Gastroesophageal sphincter (tissue), 4 donors: Measurements from ENCODE around the gene LRRC25. TPM values are rescaled to one million over a fixed set of nuclear protein-coding genes. Genes with fewer than 3 reads are reported as not detected.
A peak's percentile ranks its signal among the peaks of the same experiment; 100 is the strongest.

Experiments
- ATAC-seq: fragments of 150-250 bp; one replicate; pipeline ENCODE4 v1.9.1; 2016; ENCODE audit warnings: mild to moderate bottlenecking, moderate library complexity
- H3K27ac ChIP-seq, 4 donors: fragments of 200-600 bp; sonication (generic) in 3 of 4; 1 replicate in 3 of 4; 2 replicates in 1 of 4; pipeline ENCODE4 v1.5.1; 2016 to 2019
- H3K27me3 ChIP-seq: fragments of 200-600 bp; sonication (generic); one replicate; pipeline ENCODE4 v1.5.1; 2019
- H3K36me3 ChIP-seq, 2 donors: fragments of 200-600 bp; sonication (generic); one replicate each; pipeline ENCODE4 v1.5.1; 2019; ENCODE audit warnings: control low read depth in 1 of 2
- H3K4me1 ChIP-seq, 3 donors: fragments of 200-600 bp; sonication (generic); 1 replicate in 2 of 3; 2 replicates in 1 of 3; pipeline ENCODE4 v1.5.1; 2016 to 2019; ENCODE audit warnings: control low read depth in 2 of 3
- H3K4me3 ChIP-seq, 2 donors: fragments of 200-600 bp; sonication (generic); one replicate each; pipeline ENCODE4 v1.5.1; 2019; ENCODE audit warnings: mild to moderate bottlenecking in 1 of 2, moderate library complexity in 1 of 2
- H3K9me3 ChIP-seq, 3 donors: fragments of 200-600 bp; sonication (generic); one replicate each; pipeline ENCODE4 v1.5.1; 2017 to 2019; ENCODE audit warnings: control low read depth in 2 of 3
- CTCF ChIP-seq, 4 experiments: fragments of 200-600 bp in 2 of 4; fragments of 450-650 bp in 2 of 4; sonication (generic) in 1 of 4; IDR thresholded peaks; one replicate each; pipeline ENCODE4 v1.5.1; 2017 to 2019; ENCODE audit warnings: antibody characterized with exemption in 4 of 4, mild to moderate bottlenecking in 2 of 4, moderate library complexity in 2 of 4
- EP300 ChIP-seq: sonication (generic); formaldehyde crosslinking; IDR thresholded peaks from one replicate; pipeline ENCODE4 v1.6.1; 2017; ENCODE audit warnings: antibody characterized with exemption, mild to moderate bottlenecking
- POLR2A ChIP-seq, 2 donors: fragments of 450-650 bp; IDR thresholded peaks; one replicate each; pipeline ENCODE4 v1.6.1; 2017; ENCODE audit warnings: antibody characterized with exemption in 2 of 2, mild to moderate bottlenecking in 2 of 2, moderate library complexity in 1 of 2
- POLR2AphosphoS5 ChIP-seq: sonication (generic); formaldehyde crosslinking; IDR thresholded peaks from one replicate; pipeline ENCODE4 v1.6.1; 2017; ENCODE audit warnings: antibody characterized with exemption
- WGBS, 2 donors: methylation state at CpG; one replicate each; pipeline ENCODE4 v1.1.5; 2018; ENCODE audit warnings: low coverage in 1 of 2; 5-methylcytosine and 5-hydroxymethylcytosine counted together
- total RNA-seq, 4 donors: library from RNA; depleted of rRNA; stranded (reverse); fragments of >200 nt; gene quantifications; one replicate each; pipeline ENCODE4 v1.1.0, GENCODE V29; 2016

The LRRC25 gene
- 10 to 100 TPM in 1 of 4 donors, 1 to 10 TPM in 3; 1.9 to 19.0 (median 4.8) TPM for total RNA-seq

GRCh38 chr19:18397242-18398202 lies at the start of gene LRRC25:
Gene LRRC25 (minus strand): TSS chr19:18397622. CDS start chr19:18396963, 659 bp downstream.
- H3K4me3 ChIP-seq = peak within 1 kb of the TSS in 1 of 2 donors; percentile 38
- peak within 1 kb of the TSS in 1 of 4 donors; percentile 53 for H3K27ac ChIP-seq
- TF ChIP-seq EP300 (no peak), POLR2A (IDR thresholded peaks at IDR 0.05) (peak; percentile 43 to 47), POLR2AphosphoS5 (no peak), CTCF (IDR thresholded peaks at IDR 0.05) (no peak)
- peaks cover 0 to 8% (median 0%) of the 10 kb centered on the region in 3 donors for H3K4me1 ChIP-seq
- ATAC-seq = peak; percentile 56
- no peaks in the 10 kb centered on the region for H3K36me3 ChIP-seq
- no peaks in the 10 kb centered on the region for H3K9me3 ChIP-seq
- H3K27me3 ChIP-seq = peaks cover 29% of the 10 kb centered on the region
- 20% methylated on average over 10 of the region's 33 CpGs; no CpG with 5 or more reads in 1 of the 2 donors for WGBS, 2 donors

DNA sequence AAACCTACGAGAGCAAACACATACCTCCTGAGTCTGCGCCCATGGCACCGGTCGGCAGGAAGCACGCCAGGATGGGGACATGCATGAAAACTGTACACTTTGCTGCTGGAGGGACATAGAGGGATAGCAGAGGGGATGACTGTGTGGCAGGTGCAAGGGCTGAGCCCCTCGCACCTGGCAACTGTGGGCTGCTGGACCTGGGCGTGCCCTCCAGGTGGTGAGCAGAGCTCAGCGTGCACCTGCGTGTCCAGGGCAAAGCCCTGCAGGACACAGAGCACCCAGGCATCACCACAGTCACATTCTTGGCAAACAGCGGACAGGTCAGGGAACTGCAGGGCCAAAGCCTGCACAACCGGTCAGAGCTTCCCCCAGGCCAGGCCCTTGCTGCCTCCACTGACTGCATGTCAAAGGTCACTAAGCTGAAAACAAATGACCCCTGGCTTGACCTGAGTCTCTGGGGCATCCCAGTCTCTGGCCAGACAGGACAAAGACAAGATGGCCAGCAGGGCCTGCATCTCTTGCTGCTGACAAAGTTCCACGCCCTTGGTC lies 49.5 kb upstream of the LRRC25 start:
- ATAC-seq = no peak
- 80% methylated on average over 1 of the region's 12 CpGs; no CpG with 5 or more reads in 1 of the 2 donors for WGBS, 2 donors
- Histone ChIP-seq H3K4me3 (no peak overlapping the region), H3K27ac (no peak overlapping the region), H3K27me3 (no peaks in the 10 kb centered on the region), H3K36me3 (peaks cover 0 to 89% of the 10 kb centered on the region in 2 donors), H3K4me1 (peaks cover 0 to 18% (median 11%) of the 10 kb centered on the region in 3 donors), H3K9me3 (no peaks in the 10 kb centered on the region)
- TF ChIP-seq POLR2A (IDR thresholded peaks at IDR 0.05) = no peak
- no peak for TF ChIP-seq CTCF (IDR thresholded peaks at IDR 0.05)
- no peak for TF ChIP-seq POLR2AphosphoS5
- no peak for TF ChIP-seq EP300

- H3K27me3 ChIP-seq = no peaks in the 10 kb centered on the region
- no peaks in the 10 kb centered on the region for H3K9me3 ChIP-seq
- no peak overlapping the region for H3K4me3 ChIP-seq
- TF ChIP-seq POLR2A (IDR thresholded peaks at IDR 0.05) (no peak), CTCF (IDR thresholded peaks at IDR 0.05) (no peak), EP300 (no peak), POLR2AphosphoS5 (no peak)
- WGBS, 2 donors = 92 to 93% methylated on average over 9 of the region's 34 CpGs
- peaks cover 0 to 83% of the 10 kb centered on the region in 2 donors for H3K36me3 ChIP-seq
- no peak overlapping the region for H3K27ac ChIP-seq
- ATAC-seq = no peak
- peaks cover 0 to 12% (median 7%) of the 10 kb centered on the region in 3 donors for H3K4me1 ChIP-seq
Observed at GRCh38 chr19:18446145-18446810, 48.9 kb upstream of the LRRC25 start.

DNA sequence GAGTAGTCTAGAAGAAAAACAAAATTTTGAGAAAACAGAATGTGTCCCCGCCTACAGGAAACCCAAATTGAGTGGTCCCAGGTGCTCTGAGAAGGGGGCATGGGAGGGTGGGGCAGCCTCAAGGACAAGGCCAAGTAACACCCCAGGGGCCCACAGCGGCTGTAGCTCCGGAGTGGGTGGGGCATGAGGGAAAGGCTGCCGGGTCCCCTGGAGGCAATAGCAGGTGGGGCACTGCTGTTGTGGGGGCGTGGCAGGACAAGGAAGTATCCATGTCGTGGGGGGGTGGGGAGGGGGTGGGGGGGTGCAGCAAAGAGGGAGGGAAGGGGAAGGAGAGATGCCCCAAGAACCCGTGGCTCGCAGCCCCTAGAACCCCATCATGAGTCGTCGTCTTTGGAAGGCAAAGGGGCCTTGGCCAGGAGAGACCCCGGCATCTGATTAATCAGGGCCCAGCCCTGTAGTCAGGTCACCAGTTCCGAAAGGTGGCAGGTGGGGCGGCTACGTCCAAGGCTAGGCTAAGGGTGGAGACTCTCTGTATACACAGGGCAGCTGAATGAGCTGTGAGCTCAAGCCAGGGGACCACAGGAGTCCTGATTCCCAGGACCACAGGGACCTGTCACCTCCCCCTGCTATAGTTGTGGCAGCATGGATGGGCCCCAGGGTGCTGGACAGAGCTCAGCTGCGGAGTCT lies 48.0 kb upstream of the LRRC25 start:
- H3K4me1 ChIP-seq = peaks cover 0 to 10% (median 0%) of the 10 kb centered on the region in 3 donors
- H3K36me3 ChIP-seq = peaks cover 0 to 76% of the 10 kb centered on the region in 2 donors
- H3K27ac ChIP-seq = no peak overlapping the region
- no peak overlapping the region for H3K4me3 ChIP-seq
- no peaks in the 10 kb centered on the region for H3K27me3 ChIP-seq
- ATAC-seq = no peak
- WGBS, 2 donors = 100% methylated on average over 1 of the region's 15 CpGs; no CpG with 5 or more reads in 1 of the 2 donors
- TF ChIP-seq POLR2AphosphoS5 = no peak
- no peak for TF ChIP-seq EP300
- no peak for TF ChIP-seq CTCF (IDR thresholded peaks at IDR 0.05)
- no peak for TF ChIP-seq POLR2A (IDR thresholded peaks at IDR 0.05)
- no peaks in the 10 kb centered on the region for H3K9me3 ChIP-seq
